Stimulated activated naive CD8-positive, alpha-beta T cell treated with anti-CD3 and anti-CD28 coated beads, Interleukin-15, amount 100 ng/mL, for 72 hours (primary cell): ENCODE results near the gene CES1.
A peak's percentile ranks its signal among the peaks of the same experiment; 100 is the strongest.
"Not testable (repeated sequence)": the region's sequence is repeated elsewhere in the genome, so short reads cannot be mapped to it uniquely, and the experiment has no call there.

Experiments
- ATAC-seq: fragments of 150-1000 bp; cut with Tn5 transposase; 2 replicates; pipeline ENCODE4 v1.10.0; 2021; ENCODE audit warnings: mild to moderate bottlenecking, moderate library complexity
- DNase-seq, 2 donors: peaks; one replicate each; pipeline ENCODE4 v3.0.0; 2021 to 2022
- H3K27ac Mint-ChIP-seq, 2 donors: one replicate each; pipeline ENCODE4 v1.8.0; 2022; ENCODE audit warnings: mild to moderate bottlenecking in 2 of 2, mixed read lengths in 2 of 2, moderate library complexity in 2 of 2
- H3K27me3 Mint-ChIP-seq: one replicate; pipeline ENCODE4 v1.8.0; 2022; ENCODE audit warnings: mixed read lengths
- H3K4me1 Mint-ChIP-seq: one replicate; pipeline ENCODE4 v1.8.0; 2022; ENCODE audit warnings: mild to moderate bottlenecking, mixed read lengths
- H3K4me3 Mint-ChIP-seq, 2 donors: one replicate each; pipeline ENCODE4 v1.8.0; 2022; ENCODE audit warnings: mild to moderate bottlenecking in 2 of 2, mixed read lengths in 2 of 2, moderate library complexity in 1 of 2
- H3K9me3 Mint-ChIP-seq, 2 donors: one replicate each; pipeline ENCODE4 v1.8.0; 2022; ENCODE audit warnings: mixed read lengths in 2 of 2

The CES1 gene

GRCh38 chr16:55842369-55843104 is 9.6 kb upstream of the CES1 start:
- Mint-ChIP-seq H3K4me3 (no peak overlapping the region), H3K27ac (no peak overlapping the region), H3K9me3 (no peaks in the 10 kb centered on the region), H3K27me3 (peaks cover 28% of the 10 kb centered on the region), H3K4me1 (no peaks in the 10 kb centered on the region)
- no peak for ATAC-seq
- DNase-seq = peak in 1 of 2 donors; percentile 14

- no peak overlapping the region for H3K27ac Mint-ChIP-seq
- no peaks in the 10 kb centered on the region for H3K4me1 Mint-ChIP-seq
- no peak overlapping the region for H3K4me3 Mint-ChIP-seq
- H3K27me3 Mint-ChIP-seq = peaks cover 7% of the 10 kb centered on the region
- DNase-seq (no peak), ATAC-seq (no peak)
- no peaks in the 10 kb centered on the region for H3K9me3 Mint-ChIP-seq
These were observed 6.2 kb upstream of the CES1 start for GRCh38 chr16:55839115-55839514.

GRCh38 chr16:55836158-55836611 is 3.3 kb upstream of the CES1 start:
- H3K27ac Mint-ChIP-seq = no peak overlapping the region
- DNase-seq (no peak), ATAC-seq (no peak)
- H3K4me1 Mint-ChIP-seq = no peaks in the 10 kb centered on the region
- H3K27me3 Mint-ChIP-seq = peaks cover 14% of the 10 kb centered on the region
- no peak overlapping the region for H3K4me3 Mint-ChIP-seq
- no peaks in the 10 kb centered on the region for H3K9me3 Mint-ChIP-seq

GRCh38 chr16:55835581-55835980 is 2.7 kb upstream of the CES1 start:
- H3K9me3 Mint-ChIP-seq = no peaks in the 10 kb centered on the region
- H3K27ac Mint-ChIP-seq = peak overlapping the region in 1 of 2 donors; percentile 3
- no peaks in the 10 kb centered on the region for H3K4me1 Mint-ChIP-seq
- ATAC-seq = no peak
- H3K4me3 Mint-ChIP-seq = no peak overlapping the region
- peaks cover 20% of the 10 kb centered on the region for H3K27me3 Mint-ChIP-seq
- no peak for DNase-seq

- H3K27ac Mint-ChIP-seq = peak overlapping the region in 1 of 2 donors; percentile 3
- not testable (repeated sequence) for H3K4me3 Mint-ChIP-seq, H3K9me3 Mint-ChIP-seq, DNase-seq, H3K4me1 Mint-ChIP-seq, ATAC-seq
- peaks cover 20% of the 10 kb centered on the region for H3K27me3 Mint-ChIP-seq
These were observed 2.3 kb upstream of the CES1 start for GRCh38 chr16:55835173-55835572.

- H3K27ac Mint-ChIP-seq = no peak overlapping the region
- ATAC-seq = no peak
- peaks cover 20% of the 10 kb centered on the region for H3K27me3 Mint-ChIP-seq
- H3K9me3 Mint-ChIP-seq = no peaks in the 10 kb centered on the region
- H3K4me1 Mint-ChIP-seq = no peaks in the 10 kb centered on the region
- no peak for DNase-seq
- H3K4me3 Mint-ChIP-seq = no peak overlapping the region
These were observed 1.2 kb upstream of the CES1 start for GRCh38 chr16:55834049-55834448.

GRCh38 chr16:55832425-55832772 is 497 bp downstream of the CES1 start:
- Mint-ChIP-seq H3K4me3 (no peak overlapping the region), H3K9me3 (no peaks in the 10 kb centered on the region), H3K27me3 (peaks cover 22% of the 10 kb centered on the region), H3K4me1 (no peaks in the 10 kb centered on the region), H3K27ac (no peak overlapping the region)
- ATAC-seq = no peak
- DNase-seq = no peak

- Mint-ChIP-seq H3K27ac (peak overlapping the region in 1 of 2 donors; percentile 28), H3K27me3 (peaks cover 22% of the 10 kb centered on the region), H3K4me1 (no peaks in the 10 kb centered on the region), H3K4me3 (no peak overlapping the region), H3K9me3 (no peaks in the 10 kb centered on the region)
- DNase-seq (no peak), ATAC-seq (no peak)
These were observed 2.1 kb downstream of the CES1 start for GRCh38 chr16:55830658-55831294.

- not testable (repeated sequence) for DNase-seq, ATAC-seq, H3K4me1 Mint-ChIP-seq, H3K4me3 Mint-ChIP-seq, H3K27ac Mint-ChIP-seq, H3K9me3 Mint-ChIP-seq
- H3K27me3 Mint-ChIP-seq = peaks cover 22% of the 10 kb centered on the region
These were observed 3.7 kb downstream of the CES1 start for GRCh38 chr16:55829232-55829631.

- no peak for ATAC-seq
- Mint-ChIP-seq H3K27me3 (peaks cover 22% of the 10 kb centered on the region), H3K27ac (no peak overlapping the region), H3K4me1 (no peaks in the 10 kb centered on the region), H3K4me3 (no peak overlapping the region), H3K9me3 (no peaks in the 10 kb centered on the region)
- DNase-seq = no peak
These were observed 4.2 kb downstream of the CES1 start for GRCh38 chr16:55828680-55829079.

GRCh38 chr16:55825115-55825728 is 7.7 kb downstream of the CES1 start:
- ATAC-seq = no peak

GRCh38 chr16:55824473-55825000 is 8.4 kb downstream of the CES1 start:
- ATAC-seq (no peak), DNase-seq (no peak)
- Mint-ChIP-seq H3K9me3 (no peaks in the 10 kb centered on the region), H3K4me3 (no peak overlapping the region), H3K27ac (no peak overlapping the region), H3K4me1 (no peaks in the 10 kb centered on the region), H3K27me3 (peaks cover 18% of the 10 kb centered on the region)

More at GRCh38 chr16:55825115-55825728, 7.7 kb downstream of the CES1 start:
- Mint-ChIP-seq H3K4me1 (no peaks in the 10 kb centered on the region), H3K27ac (peak overlapping the region in 1 of 2 donors; percentile 20), H3K4me3 (no peak overlapping the region), H3K9me3 (no peaks in the 10 kb centered on the region), H3K27me3 (peaks cover 18% of the 10 kb centered on the region)
- DNase-seq = no peak

GRCh38 chr16:55822280-55822810 is 10.6 kb downstream of the CES1 start:
- Mint-ChIP-seq H3K27ac (no peak overlapping the region), H3K4me3 (no peak overlapping the region), H3K27me3 (peaks cover 18% of the 10 kb centered on the region), H3K4me1 (no peaks in the 10 kb centered on the region), H3K9me3 (peaks cover 0 to 4% of the 10 kb centered on the region in 2 donors)
- ATAC-seq (no peak), DNase-seq (no peak)

- no peaks in the 10 kb centered on the region for H3K4me1 Mint-ChIP-seq
- peaks cover 25% of the 10 kb centered on the region for H3K27me3 Mint-ChIP-seq
- H3K4me3 Mint-ChIP-seq = no peak overlapping the region
- DNase-seq = no peak
- no peak for ATAC-seq
- H3K27ac Mint-ChIP-seq = no peak overlapping the region
- H3K9me3 Mint-ChIP-seq = peaks cover 0 to 7% of the 10 kb centered on the region in 2 donors
These were observed 11.7 kb downstream of the CES1 start for GRCh38 chr16:55821210-55821609.

- Mint-ChIP-seq H3K4me1 (no peaks in the 10 kb centered on the region), H3K27me3 (peaks cover 31% of the 10 kb centered on the region), H3K4me3 (no peak overlapping the region), H3K9me3 (peaks cover 0 to 7% of the 10 kb centered on the region in 2 donors), H3K27ac (no peak overlapping the region)
- no peak for DNase-seq
- ATAC-seq = no peak
These were observed 12.3 kb downstream of the CES1 start for GRCh38 chr16:55820615-55821014.
